ENCODE measurements around the gene RBM33.

Gene RBM33

DNA sequence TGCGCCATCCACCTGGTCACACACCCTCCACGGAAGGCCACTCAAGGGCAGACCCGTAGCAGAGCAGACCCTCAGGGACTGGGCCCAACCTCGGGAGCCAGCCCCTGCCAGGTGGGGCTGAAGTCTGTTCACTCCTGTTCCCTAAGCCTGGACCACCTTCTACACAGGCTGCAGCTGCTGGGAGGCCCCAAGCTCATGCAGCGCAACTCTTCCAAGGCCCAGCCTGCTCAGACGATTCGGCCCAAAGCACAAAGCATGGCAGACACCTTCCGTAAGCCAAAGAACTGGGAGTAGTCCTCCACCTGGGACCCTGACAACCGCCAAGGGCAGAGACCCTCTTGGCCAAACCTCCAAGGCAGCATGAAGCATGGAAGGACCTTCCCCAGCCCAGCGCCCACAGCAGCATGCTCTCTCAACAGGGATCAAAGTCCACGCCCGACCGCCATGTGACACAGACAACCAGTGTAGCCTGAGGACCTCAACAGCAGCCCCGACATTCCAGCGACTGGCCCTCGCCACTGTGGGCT, 156.3 kb downstream of the RBM33 start:
- DNase-seq = no peak

DNA sequence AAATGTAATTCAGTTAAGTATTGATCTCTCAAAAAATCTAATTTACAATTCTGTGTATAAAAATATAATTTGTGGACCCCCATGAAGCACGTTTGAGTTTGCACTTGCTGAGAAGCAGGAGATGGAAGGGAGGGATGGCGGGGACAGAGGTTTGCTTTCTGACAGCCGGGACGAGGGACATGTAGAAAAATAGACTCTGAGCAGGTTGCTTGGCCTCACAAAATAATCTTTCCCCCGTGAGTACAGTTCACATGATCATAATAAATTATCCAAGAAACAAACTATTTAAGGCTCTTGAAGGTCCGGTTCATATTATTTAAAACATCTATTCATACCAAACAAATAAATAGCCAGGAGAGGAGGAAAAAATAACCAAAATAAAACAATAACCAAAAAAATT, 157.8 kb downstream of the RBM33 start:
- no peak for DNase-seq

DNA sequence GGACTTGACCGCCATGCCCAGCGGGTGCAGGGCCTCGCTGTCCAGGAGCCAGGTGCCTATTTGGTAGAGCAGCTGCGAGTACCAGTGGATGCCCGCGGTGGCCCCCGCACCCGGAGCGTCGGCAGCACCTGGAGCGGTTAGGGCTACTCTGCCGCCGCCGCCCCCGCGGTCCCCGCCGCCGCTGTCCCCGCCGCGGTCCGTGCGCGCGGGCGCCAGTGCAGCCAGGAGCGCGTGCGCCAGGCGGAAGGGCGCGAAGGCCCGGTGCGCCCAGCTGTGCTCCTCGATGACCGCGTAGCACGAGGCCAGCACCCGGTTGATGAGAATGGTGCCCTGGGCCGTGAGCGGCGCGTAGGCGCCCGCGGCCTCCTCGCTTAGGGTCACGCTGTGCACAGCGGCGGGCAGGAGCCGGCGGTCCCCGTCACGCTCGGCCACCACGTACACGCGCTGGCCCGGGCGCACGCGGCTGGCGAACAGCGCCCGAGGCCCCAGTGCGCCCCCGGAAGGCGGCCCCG, 158.5 kb downstream of the RBM33 start:
- no peak for DNase-seq

DNA sequence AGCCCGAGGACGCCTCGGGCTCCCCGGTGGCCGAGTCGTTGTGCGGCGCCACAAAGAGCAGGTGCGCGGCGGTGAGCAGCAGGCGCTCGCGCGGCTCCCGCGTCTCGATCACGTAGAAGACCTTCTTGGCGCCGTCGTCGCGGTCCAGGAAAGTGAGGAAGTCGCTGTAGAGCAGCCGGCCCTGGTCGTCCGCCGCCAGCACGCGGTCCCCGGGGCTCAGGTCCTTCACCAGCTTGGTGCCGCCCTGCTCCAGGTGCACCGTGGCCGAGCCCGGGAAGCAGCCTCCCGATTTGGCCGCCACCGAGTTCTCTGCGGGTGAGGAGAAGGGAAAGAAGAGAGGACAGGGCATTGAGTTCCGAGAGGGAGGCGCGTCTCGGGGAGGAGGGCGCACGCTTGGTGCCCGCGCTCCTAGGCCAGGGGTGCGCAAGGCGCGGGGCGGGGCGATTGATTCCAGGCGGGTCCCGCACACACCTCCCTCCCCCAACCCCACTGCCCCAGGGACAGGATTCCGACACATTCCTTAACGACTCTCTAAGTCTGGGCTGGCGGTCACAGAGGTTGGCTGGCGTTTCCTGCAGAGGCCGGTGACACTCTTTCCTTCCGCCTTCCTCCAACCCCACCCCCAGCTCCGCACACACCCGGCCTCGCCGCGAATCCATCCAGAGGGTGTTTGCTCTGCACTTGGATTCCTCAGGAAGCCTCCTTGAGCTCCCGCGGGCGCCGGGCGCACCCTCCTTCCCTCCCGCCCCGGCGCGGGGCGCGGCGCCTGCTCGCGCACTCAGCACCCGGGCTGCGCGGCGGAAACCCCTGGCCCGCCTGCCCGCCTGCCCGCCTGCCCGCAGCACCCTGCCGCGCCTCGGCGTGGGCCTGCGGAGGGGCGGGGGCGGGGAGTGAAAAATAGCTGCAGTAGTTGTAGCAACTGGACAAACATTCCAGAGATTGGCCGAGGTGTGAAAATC, 159.2 kb downstream of the RBM33 start:
- no peak for DNase-seq

DNA sequence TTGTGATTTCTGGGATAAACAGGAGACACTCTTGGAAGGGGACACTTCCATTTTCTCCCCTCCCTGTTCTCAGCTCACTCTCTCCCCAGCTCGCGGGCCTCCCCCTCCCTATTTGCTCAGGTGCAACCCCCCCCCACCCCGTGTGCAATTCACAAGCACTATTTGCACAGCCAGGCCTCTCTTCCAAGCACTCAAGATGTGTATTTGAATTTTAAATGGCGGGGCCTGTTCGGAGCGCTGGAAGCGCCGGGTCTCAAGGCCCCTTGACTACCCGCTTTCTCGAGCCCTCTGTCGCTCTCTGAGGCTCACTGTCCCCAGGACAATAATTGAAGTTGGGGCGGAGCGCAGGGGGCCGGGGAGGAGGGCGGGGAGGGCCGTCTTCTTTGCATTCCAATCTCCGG, 160.0 kb downstream of the RBM33 start:
- DNase-seq = no peak

DNA sequence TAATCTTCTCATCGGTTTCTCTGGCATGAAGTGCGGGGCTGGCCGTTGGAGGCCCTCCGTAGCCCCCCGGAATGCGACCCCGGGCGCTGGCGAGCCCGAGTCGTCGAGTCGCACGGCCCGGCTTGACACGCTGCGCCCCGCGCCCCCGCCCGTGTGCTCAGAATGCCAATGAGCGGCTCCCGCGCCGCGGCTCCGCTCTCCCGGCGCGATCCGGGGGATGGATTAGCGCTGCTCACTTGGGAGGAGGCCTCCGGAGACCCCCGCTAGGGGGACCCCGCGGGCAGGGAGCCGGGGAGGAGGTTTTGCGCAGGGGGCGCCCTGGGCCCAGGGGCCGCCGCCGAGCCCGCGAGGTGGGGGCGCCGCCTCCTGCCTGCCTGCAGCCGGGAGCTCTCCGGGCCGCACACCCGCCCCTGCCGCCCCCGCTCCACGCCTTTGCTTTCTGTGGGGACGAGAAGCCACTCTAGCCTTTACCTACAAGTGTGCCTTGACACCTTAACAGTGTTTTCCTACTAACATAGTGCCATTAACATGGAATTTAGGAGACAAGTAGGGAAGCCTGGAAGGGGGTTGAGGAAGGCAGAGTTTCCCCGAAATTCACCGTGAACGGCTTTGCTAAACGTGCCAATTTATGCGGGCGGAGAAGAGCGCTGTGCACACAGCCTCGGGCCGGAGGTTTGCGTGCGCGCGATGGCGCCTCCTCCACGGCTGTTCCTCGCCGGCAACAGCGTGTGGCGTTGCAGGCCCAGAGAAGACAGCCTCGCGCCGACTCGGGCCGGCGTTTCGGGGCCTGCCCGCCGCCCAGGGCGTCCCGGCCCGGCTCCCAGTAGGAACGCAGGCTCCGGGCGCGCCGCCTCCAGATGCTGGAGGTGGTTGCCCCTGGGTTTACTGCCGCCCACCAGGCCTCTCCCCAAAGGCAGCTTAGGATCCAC, 160.7 kb downstream of the RBM33 start:
- peak; percentile 14 for DNase-seq

DNA sequence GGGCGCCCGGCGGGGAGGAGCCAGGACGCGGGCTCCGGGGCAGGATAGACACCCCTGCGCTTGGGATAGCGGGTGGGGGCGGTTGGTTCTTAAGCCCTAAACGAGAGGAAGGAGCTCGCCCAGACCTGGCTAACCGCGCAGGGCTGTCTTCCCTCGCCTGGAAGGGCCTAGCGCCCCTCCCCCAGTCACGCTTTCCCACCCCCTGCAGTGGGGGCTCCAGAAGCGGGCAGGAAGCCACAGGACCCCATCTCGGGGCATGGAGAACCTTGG, 161.3 kb downstream of the RBM33 start:
- no peak for DNase-seq

DNA sequence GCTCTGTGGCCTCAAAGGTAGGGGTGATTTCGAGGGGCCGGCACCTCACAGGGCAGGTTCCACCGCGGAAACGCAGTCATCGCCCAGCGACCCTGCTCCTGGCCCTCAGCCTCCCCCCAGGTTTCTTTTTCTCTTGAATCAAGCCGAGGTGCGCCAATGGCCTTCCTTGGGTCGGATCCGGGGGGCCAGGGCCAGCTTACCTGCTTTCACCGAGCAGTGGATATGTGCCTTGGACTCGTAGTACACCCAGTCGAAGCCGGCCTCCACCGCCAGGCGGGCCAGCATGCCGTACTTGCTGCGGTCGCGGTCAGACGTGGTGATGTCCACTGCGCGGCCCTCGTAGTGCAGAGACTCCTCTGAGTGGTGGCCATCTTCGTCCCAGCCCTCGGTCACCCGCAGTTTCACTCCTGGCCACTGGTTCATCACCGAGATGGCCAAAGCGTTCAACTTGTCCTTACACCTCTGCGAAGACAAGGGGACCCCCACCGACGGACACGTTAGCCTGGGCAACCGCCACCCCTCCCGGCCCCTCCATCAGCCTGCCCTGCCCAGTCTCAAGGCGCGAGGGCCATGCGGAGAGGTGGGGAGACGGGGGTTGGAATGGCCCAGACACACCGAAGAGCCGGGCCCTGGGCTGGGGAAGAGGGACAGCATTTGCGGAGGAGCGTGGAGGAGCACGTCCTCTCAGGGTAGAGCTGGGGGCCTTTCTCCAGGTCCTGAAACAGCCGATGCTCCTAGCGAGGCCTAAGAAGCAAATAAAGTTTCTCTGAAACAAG, 161.8 kb downstream of the RBM33 start:
- no peak for DNase-seq

DNA sequence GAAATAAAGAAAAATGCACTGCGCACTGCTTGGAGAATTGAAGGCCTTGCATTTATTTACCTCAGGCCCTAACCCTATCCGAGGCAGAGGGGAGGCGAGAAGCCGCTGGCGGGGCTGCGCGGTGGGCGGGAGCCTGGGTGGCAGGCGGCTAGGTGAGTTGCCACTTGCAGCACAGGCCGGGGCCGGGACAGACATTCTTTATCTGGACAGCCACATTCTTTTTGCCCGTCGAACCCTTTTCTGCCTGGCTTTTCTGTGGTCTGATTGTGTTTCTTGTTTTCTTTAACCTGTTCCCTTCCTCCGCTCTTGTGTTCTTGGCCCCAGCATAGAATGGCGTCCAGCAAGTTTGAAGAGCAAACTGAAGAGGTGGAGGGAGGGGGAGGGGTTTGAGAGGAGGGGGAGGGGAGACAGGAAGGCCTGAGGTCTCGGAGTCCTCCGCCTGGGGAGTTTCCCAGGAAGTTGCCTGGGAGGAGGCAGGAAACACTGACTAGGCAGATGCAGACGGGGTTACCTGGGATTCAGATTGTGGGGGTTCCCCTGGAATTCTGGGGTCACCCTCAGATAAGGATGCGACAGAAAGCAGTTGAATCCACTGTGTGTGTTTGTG, 162.7 kb downstream of the RBM33 start:
- DNase-seq = no peak

DNA sequence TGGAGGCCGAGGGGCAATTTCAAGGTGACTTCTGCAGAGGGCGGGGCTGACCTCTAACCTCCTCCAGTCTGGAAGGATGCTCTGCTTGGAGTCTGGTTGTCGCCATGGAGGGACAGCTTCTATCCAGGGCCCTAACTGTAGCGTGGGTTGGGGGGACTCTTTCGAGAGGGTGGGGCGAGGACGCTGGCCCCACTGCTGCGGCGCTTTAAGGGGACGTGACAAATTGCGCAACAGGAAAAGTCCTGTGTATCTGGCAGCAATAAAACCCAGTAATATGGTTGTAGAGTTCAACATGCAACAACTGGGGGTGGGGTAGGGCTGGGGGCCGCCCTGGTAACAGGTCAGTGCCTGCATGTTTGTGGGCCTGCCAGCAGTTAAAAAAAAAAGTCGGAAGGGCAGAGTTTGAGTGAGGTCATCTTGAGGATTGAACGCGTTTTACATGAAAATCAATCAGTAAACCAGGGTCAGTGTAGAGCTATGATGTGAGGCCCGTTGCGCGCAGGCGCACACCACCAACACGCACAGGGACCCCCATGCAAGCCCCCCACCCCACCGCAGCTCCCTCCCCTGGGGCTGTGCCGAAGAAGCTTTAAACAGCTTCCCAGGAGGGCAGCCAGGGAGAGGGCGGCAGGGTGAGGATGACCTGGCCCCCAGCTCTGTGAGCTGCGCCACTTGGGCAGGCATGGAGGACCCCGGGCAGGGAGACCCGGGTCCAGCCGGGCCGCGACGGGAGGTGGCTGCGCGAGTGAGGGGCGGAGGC, 163.5 kb downstream of the RBM33 start:
- DNase-seq = no peak

DNA sequence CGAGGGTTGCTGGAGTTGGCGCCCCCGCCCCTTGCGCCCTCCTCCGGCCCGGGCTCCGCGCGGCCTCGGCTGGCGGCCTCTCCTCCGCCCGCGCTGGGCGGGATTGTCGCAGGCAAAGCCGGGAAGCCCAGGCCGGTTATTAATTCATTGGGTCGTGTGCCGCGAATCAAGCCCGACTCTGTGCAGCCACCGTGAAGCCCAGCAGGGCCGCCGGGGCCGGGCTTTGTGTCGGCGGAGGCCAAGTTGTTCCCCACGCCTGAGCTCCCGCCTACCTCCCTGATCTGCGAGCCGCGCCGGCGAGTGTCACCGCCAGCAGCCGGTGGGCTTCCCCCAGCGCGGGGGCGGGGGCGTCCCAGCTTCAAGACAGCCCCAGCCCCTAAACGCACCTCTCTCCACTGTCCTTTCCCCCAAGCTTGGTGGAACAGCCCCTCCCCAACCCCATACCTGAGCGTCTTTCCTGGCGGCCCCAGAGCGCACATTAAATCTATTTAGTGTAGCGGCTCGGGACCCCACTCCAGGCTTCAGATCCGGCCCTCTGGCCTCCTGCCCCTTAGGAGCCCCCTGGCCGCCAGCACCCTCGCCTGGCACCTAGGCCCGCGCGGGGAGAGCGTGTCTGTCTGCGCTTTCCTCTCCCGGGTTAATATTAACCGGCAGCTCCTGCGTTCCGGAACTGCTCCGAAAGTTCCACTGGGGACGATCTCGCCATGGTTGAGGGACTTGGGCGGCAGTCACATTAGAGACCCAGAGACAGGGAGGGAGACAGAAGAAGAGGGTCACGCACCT, 164.3 kb downstream of the RBM33 start:
- no peak for DNase-seq

DNA sequence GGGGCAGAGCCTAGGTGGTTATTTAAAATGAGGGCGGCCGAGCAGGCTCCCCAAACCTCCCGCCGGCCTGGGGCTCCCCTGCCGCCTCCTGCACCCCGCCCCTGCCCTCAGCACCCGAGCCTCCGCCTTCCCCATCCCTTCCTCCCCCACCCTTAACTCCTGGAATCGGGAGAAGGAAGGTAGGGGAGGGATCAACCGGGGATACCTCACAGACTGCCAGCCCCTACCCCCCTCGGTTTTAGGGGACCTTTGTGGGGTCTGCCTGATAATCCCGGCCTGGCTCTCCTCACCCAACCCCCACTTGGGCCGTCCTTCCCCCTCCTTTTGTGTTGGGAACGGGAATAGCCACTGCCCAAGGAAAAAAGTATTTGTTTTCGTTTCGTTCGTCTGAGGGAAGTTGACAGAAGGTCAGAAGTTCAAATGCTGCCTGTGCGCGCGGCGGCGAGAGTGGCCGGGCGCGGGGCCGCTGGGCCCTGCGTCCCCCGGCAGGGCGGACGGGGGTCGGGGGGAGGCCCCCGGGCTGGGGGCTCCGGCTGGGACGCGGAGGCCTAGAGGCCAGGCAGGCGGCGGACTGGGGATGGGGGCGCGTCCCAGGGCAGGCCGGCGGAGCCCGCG, 165.0 kb downstream of the RBM33 start:
- no peak for DNase-seq

DNA sequence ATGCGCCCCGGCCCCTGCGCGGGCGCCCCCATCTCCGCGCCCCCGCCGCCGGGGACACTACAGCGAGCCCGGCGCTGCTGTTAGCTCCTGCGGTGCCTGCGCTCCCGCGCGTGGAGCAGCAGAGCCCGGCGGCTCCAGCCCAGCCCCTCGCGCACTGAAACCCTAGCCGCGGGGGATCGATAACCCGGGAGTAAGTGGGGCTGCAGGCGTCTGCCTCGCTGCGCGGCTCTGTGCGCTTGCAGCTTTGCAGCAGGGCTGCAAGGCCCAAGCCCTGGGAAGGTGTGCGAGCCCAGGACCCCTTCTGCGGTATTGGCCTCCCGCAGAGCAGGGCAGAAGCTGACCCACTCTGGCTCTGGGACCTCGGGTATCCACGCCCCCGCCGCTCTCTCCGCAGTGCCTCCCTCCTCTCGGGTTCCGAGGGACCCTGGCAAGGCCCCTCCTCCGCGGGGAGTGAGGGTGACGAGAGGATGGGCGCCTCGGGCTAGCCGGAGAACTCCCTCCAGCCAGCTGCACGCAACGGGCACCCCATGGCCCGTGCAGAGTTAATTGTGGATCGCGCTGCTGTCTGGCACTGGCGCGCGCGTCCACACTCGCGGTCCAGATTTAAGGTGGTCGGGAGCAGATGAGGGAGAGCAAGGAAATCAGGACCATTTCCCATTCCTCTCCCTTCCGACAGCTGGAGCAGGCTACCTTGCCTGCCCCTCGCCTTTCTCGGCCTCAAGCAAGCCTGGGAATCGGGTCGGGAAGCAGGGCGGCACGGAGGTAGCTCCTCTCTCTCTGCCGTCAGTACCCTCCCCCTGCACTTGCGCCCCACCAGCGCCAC, 165.7 kb downstream of the RBM33 start:
- no peak for DNase-seq

DNA sequence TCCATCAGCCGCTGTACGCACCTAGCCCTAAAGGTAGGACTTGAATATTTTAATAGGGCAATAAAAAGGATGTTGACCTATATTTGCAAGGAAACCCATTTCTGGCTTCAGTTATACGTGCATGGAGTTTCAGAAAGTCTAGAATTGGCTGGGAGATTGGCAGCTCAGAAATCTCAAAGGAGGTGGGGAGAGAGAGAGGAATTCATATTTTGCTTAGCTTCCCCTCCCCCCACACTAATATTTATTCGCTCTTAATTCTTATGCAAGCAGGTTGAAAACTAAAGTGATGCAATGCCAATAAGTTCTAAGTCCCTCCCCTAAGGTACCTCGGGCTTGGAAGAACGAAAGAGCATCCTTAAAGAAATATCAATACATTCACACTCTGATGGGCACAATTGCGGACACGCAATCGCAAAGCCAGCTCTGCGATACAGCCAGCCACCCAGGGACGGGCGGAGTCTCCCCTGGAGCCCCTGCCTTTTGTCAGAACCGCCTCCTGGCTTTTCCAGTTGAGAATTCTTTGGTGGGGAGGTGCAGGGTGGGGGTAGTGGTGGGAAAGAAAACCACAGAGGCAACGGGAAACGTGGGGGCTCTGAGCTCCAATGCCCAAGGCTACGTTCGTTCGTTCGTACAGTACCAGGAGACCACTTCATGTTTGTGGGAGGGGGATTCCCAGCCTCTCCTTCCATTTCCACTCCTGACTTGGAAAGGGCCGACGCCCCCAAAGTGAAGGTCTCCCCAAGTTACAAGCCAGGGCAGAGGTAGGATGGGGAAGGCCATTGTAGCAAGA, 166.5 kb downstream of the RBM33 start:
- no peak for DNase-seq

DNA sequence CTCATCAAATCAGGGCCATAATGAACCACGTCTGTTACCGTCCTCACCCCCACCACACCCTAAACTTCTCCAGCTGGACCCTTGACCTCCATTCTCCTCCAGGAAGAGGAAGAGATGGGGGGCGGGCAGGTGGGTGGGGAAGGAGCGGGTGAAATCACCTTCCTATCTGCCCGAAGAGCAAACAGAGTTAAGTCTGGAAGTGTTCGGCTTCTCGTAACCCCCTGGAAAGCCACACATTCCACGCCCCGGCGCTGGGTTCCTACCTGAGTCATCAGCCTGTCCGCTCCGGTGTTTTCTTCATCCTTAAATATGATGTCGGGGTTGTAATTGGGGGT, 167.1 kb downstream of the RBM33 start:
- no peak for DNase-seq

DNA sequence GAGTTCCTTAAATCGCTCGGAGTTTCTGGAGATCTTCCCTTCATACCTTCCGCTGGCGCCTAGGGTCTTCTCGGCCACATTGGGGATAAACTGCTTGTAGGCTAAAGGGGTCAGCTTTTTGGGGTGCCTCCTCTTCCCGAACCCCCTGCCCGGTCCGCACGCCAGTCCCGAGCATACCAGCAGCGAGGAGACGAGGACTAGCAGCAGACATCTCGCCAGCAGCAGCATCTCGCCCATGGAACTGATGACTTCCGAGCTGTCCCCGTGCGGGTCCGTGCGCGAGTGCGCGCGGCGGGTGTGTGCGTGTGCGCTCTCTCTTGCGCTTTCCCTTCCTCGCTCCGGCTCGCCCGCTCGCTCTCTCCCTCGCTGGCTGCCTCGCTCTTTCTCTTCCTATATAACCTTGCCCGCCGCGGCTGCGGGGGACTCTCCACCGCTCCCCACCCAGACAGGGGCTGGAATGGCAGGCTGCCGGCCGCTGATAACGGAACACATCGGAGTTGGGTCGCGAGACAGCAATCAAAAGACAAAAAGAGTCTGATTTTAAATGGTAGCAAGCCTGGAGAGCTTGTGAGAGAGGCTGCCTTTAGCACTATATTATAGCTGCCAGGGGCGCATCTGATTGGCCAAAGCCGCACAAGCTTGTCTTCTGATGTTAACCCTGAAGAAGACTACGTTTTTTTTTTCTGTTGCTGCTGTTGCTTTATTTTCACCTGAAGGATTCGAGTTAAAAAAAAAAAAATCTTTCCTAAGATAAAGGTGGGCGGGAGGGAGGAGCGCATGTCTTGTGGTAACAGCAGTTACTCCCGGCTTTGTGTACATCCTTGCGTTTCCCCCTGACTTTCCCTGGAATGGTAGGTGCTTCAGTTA, 167.7 kb downstream of the RBM33 start, which contains the start of gene SHH:
Gene SHH, minus strand, starts transcription at position 569 of the 867 bp plus-strand sequence. Its CDS starts 341 bp downstream, at position 228.
- DNase-seq = no peak

DNA sequence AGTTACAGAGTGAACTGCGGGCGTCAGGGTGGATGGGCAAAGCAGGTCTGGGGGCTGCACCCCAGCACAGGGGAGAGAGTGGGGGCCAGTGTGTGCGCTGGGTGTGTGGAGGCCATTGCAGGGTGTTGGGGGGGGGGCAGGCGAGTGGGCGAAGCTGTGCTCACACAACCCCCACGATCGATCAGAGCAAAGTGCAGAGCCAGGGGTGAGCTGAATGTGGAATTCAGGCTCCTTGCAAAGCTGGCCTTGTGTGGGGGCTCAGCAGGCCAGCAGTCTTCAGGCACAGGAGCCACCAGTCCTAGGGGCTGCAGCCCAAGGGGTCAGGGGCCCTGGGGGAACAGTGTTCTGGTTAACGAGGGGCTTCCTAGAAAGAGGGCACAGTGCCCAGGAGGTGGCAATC, 168.7 kb downstream of the RBM33 start:
- no peak for DNase-seq

Measured in activated effector memory CD4-positive, alpha-beta T cell treated with Interleukin-2 at 50 U/mL for 16 hours (primary cell).